Activated naive CD4-positive, alpha-beta T cell treated with anti-CD3 and anti-CD28 coated beads for 36 hours (primary cell): ENCODE results near the gene CPT1B. TPM values are rescaled to one million over a fixed set of nuclear protein-coding genes. Genes with fewer than 3 reads are reported as not detected.

Experiments
- CTCF ChIA-PET: fragments of 350-600 bp; sonication (Branson Sonifier 250); formaldehyde crosslinking; loops from one replicate; lab custom pipeline; 2021; ENCODE audit warnings: antibody characterized with exemption; lab: Charles Lee
- DNase-seq: peaks from one replicate; pipeline ENCODE4 v3.0.0-alpha.2; 2020
- H3K27ac Mint-ChIP-seq: one replicate; pipeline ENCODE4 v1.8.0; 2021; ENCODE audit warnings: mild to moderate bottlenecking, mixed read lengths
- H3K27me3 Mint-ChIP-seq: one replicate; pipeline ENCODE4 v1.8.0; 2021; ENCODE audit warnings: low read depth, mixed read lengths
- H3K36me3 Mint-ChIP-seq: one replicate; pipeline ENCODE4 v1.8.0; 2021; ENCODE audit warnings: low read depth, mixed read lengths
- H3K4me1 Mint-ChIP-seq: one replicate; pipeline ENCODE4 v1.8.0; 2021; ENCODE audit warnings: low read depth, mixed read lengths
- H3K4me3 Mint-ChIP-seq: one replicate; pipeline ENCODE4 v1.8.0; 2021; ENCODE audit warnings: mild to moderate bottlenecking, moderate library complexity, mixed read lengths
- H3K9me3 Mint-ChIP-seq: one replicate; pipeline ENCODE4 v1.8.0; 2021; ENCODE audit warnings: mixed read lengths
- intact Hi-C: fragments of 100-400 bp; cut with micrococcal nuclease; formaldehyde crosslinking; loops from one replicate; pipeline ENCODE4 v1.15.1; 2023
- total RNA-seq, 2 experiments: library from RNA; stranded (reverse); gene quantifications; one replicate each; pipeline ENCODE4 v1.2.3, GENCODE V29; 2021

The CPT1B gene
- total RNA-seq, 2 experiments from 2014 or later = 37.3 to 43.7 TPM

- CTCF ChIA-PET = interaction anchor here (0.6 to 1.1 kb wide), 3 partner anchors 11 to 230 kb away, joined by 3 read pairs; no protein-coding TSS in a partner anchor
- H3K9me3 Mint-ChIP-seq = no peaks in the 10 kb centered on the region
- no peaks in the 10 kb centered on the region for H3K36me3 Mint-ChIP-seq
- no peak for DNase-seq
- H3K27ac Mint-ChIP-seq = no peak overlapping the region
- H3K4me1 Mint-ChIP-seq = peaks cover 13% of the 10 kb centered on the region
- intact Hi-C loops = no loop called here
- no peaks in the 10 kb centered on the region for H3K27me3 Mint-ChIP-seq
- no peak overlapping the region for H3K4me3 Mint-ChIP-seq
Observed at GRCh38 chr22:50560034-50560433, 18.2 kb downstream of the CPT1B start.

GRCh38 chr22:50556703-50557102 lies 21.5 kb downstream of the CPT1B start:
- H3K9me3 Mint-ChIP-seq = no peaks in the 10 kb centered on the region
- H3K4me3 Mint-ChIP-seq = no peak overlapping the region
- no peak for DNase-seq
- intact Hi-C loops = no loop called here
- CTCF ChIA-PET = interaction anchor here (1.1 to 1.9 kb wide), 4 partner anchors 12 to 31 kb away, joined by 3 to 7 read pairs (median 4); partner anchors contain the start of gene SCO2
- H3K27me3 Mint-ChIP-seq = no peaks in the 10 kb centered on the region
- H3K27ac Mint-ChIP-seq = no peak overlapping the region
- peaks cover 3% of the 10 kb centered on the region for H3K4me1 Mint-ChIP-seq
- H3K36me3 Mint-ChIP-seq = no peaks in the 10 kb centered on the region

- Mint-ChIP-seq H3K4me1 (peaks cover 13% of the 10 kb centered on the region), H3K9me3 (no peaks in the 10 kb centered on the region), H3K27me3 (no peaks in the 10 kb centered on the region), H3K4me3 (no peak overlapping the region), H3K27ac (no peak overlapping the region), H3K36me3 (peaks cover 6% of the 10 kb centered on the region)
- intact Hi-C loops = no loop called here
- CTCF ChIA-PET = no interaction called here
- DNase-seq = no peak
Observed at GRCh38 chr22:50553310-50553709, 24.9 kb downstream of the CPT1B start.

- no peak for DNase-seq
- H3K27me3 Mint-ChIP-seq = no peaks in the 10 kb centered on the region
- no peaks in the 10 kb centered on the region for H3K9me3 Mint-ChIP-seq
- no peak overlapping the region for H3K4me3 Mint-ChIP-seq
- CTCF ChIA-PET = interaction anchor here (1.4 to 2.0 kb wide), 3 partner anchors 12 to 17 kb away, joined by 4 to 13 read pairs (median 4); partner anchors contain the start of gene SYCE3
- peaks cover 6% of the 10 kb centered on the region for H3K36me3 Mint-ChIP-seq
- H3K4me1 Mint-ChIP-seq = peaks cover 17% of the 10 kb centered on the region
- no peak overlapping the region for H3K27ac Mint-ChIP-seq
- intact Hi-C loops = no loop called here
Observed at GRCh38 chr22:50551160-50551752, 27.0 kb downstream of the CPT1B start.

GRCh38 chr22:50550395-50550794 lies 27.8 kb downstream of the CPT1B start:
- peak overlapping the region; percentile 70 for H3K27ac Mint-ChIP-seq
- peaks cover 6% of the 10 kb centered on the region for H3K36me3 Mint-ChIP-seq
- no peaks in the 10 kb centered on the region for H3K27me3 Mint-ChIP-seq
- no peak for DNase-seq
- peak overlapping the region; percentile 79 for H3K4me3 Mint-ChIP-seq
- CTCF ChIA-PET = interaction anchor here (1.4 to 2.0 kb wide), 4 partner anchors 13 to 25 kb away, joined by 4 to 13 read pairs (median 6); partner anchors contain the start of genes SCO2 and SYCE3
- H3K9me3 Mint-ChIP-seq = no peaks in the 10 kb centered on the region
- intact Hi-C loops = no loop called here
- peaks cover 25% of the 10 kb centered on the region for H3K4me1 Mint-ChIP-seq

- Mint-ChIP-seq H3K27ac (peak overlapping the region; percentile 83), H3K36me3 (peaks cover 6% of the 10 kb centered on the region), H3K27me3 (no peaks in the 10 kb centered on the region), H3K4me3 (peak overlapping the region; percentile 79), H3K4me1 (peaks cover 36% of the 10 kb centered on the region), H3K9me3 (no peaks in the 10 kb centered on the region)
- CTCF ChIA-PET = interaction anchor here (0.6 to 2.9 kb wide), 10 partner anchors 10 to 306 kb away, joined by 3 to 13 read pairs (median 6); partner anchors contain the start of genes LMF2, NCAPH2, SCO2 and SYCE3
- intact Hi-C loops = loop anchor here (1.0 kb wide), 2 partner anchors 10 to 71 kb away; no protein-coding TSS in a partner anchor
- DNase-seq = no peak
Observed at GRCh38 chr22:50548921-50549790, 29.1 kb downstream of the CPT1B start.

GRCh38 chr22:50548040-50548920 lies 29.9 kb downstream of the CPT1B start:
- H3K4me1 Mint-ChIP-seq = peaks cover 40% of the 10 kb centered on the region
- H3K4me3 Mint-ChIP-seq = peak overlapping the region; percentile 74
- peak; percentile 75 for DNase-seq
- peak overlapping the region; percentile 82 for H3K27ac Mint-ChIP-seq
- H3K36me3 Mint-ChIP-seq = peaks cover 6% of the 10 kb centered on the region
- intact Hi-C loops = loop anchor here (1.0 kb wide), 2 partner anchors 9 to 72 kb away; no protein-coding TSS in a partner anchor
- no peaks in the 10 kb centered on the region for H3K9me3 Mint-ChIP-seq
- H3K27me3 Mint-ChIP-seq = no peaks in the 10 kb centered on the region
- CTCF ChIA-PET = interaction anchor here (0.6 to 2.9 kb wide), 16 partner anchors 9 to 305 kb away, joined by 3 to 13 read pairs (median 3); partner anchors contain the start of genes LMF2, NCAPH2, SCO2 and SYCE3

GRCh38 chr22:50547263-50547985 lies 30.8 kb downstream of the CPT1B start:
- peak overlapping the region; percentile 53 for H3K27ac Mint-ChIP-seq

GRCh38 chr22:50546326-50547262 lies 31.6 kb downstream of the CPT1B start:
- Mint-ChIP-seq H3K4me1 (peaks cover 51% of the 10 kb centered on the region), H3K36me3 (peaks cover 8% of the 10 kb centered on the region), H3K4me3 (no peak overlapping the region), H3K9me3 (peaks cover 1% of the 10 kb centered on the region), H3K27me3 (no peaks in the 10 kb centered on the region), H3K27ac (peak overlapping the region; percentile 74)
- intact Hi-C loops = no loop called here
- no peak for DNase-seq
- CTCF ChIA-PET = interaction anchor here (1.0 to 2.9 kb wide), 8 partner anchors 13 to 74 kb away, joined by 3 to 13 read pairs (median 8); partner anchors contain the start of genes SCO2 and SYCE3

More at GRCh38 chr22:50547263-50547985, 30.8 kb downstream of the CPT1B start:
- DNase-seq = no peak
- no peaks in the 10 kb centered on the region for H3K27me3 Mint-ChIP-seq
- no peaks in the 10 kb centered on the region for H3K9me3 Mint-ChIP-seq
- CTCF ChIA-PET = interaction anchor here (0.8 to 2.9 kb wide), 12 partner anchors 8 to 73 kb away, joined by 3 to 13 read pairs (median 4); partner anchors contain the start of gene SCO2
- peaks cover 6% of the 10 kb centered on the region for H3K36me3 Mint-ChIP-seq
- H3K4me3 Mint-ChIP-seq = peak overlapping the region; percentile 63
- peaks cover 43% of the 10 kb centered on the region for H3K4me1 Mint-ChIP-seq
- intact Hi-C loops = no loop called here
